Thoracic aorta (tissue), 2 donors: ENCODE results near the gene GOLPH3. TPM values are rescaled to one million over a fixed set of nuclear protein-coding genes. Genes with fewer than 3 reads are reported as not detected.
"Not testable (repeated sequence)": the region's sequence is repeated elsewhere in the genome, so short reads cannot be mapped to it uniquely, and the experiment has no call there.

Experiments used
- ATAC-seq: fragments of 150-250 bp; one replicate; pipeline ENCODE4 v1.8.0; 2017; ENCODE audit warnings: low read depth; ENCODE audit not compliant: insufficient number of reproducible peaks, low FRiP score
- DNase-seq: peaks from one replicate; pipeline ENCODE4 v3.0.0-alpha.2; 2020; ENCODE audit warnings: low spot score
- H3K27ac ChIP-seq, 2 donors: fragments of 200-600 bp; sonication (generic); 1 replicate in 1 of 2; 2 replicates in 1 of 2; pipeline ENCODE4 v1.5.1; 2016; ENCODE audit warnings: mild to moderate bottlenecking in 2 of 2, moderate library complexity in 2 of 2
- H3K27me3 ChIP-seq: fragments of 200-600 bp; sonication (generic); replicated peaks from 2 replicates; pipeline ENCODE4 v1.6.0; 2016; ENCODE audit warnings: mild to moderate bottlenecking; ENCODE audit not compliant: insufficient read depth
- H3K36me3 ChIP-seq: fragments of 200-600 bp; sonication (generic); one replicate; pipeline ENCODE4 v1.5.1; 2016
- H3K4me1 ChIP-seq, 2 donors: fragments of 200-600 bp; sonication (generic); 1 replicate in 1 of 2; 2 replicates in 1 of 2; pipeline versions ENCODE4 v1.5.1 to v1.6.0; 2016; ENCODE audit warnings: low read depth in 2 of 2, mild to moderate bottlenecking in 1 of 2; ENCODE audit not compliant: control insufficient read depth in 1 of 2
- H3K4me3 ChIP-seq: fragments of 200-600 bp; sonication (generic); 2 replicates; pipeline ENCODE4 v1.5.1; 2016; ENCODE audit warnings: mild to moderate bottlenecking
- H3K9me3 ChIP-seq: fragments of 200-600 bp; sonication (generic); 2 replicates; pipeline ENCODE4 v1.5.1; 2016
- total RNA-seq, 2 donors: library from RNA; depleted of rRNA; stranded (reverse); fragments of >200 nt; gene quantifications; one replicate each; pipeline versions ENCODE4 v1.1.0 to v1.2.3, GENCODE V29; 2016
- TF ChIP-seq, protein P1 (sequence below): fragments of 200-600 bp; sonication (generic); IDR thresholded peaks from one replicate; pipeline ENCODE4 v1.5.1; 2019; ENCODE audit warnings: antibody characterized with exemption

Gene GOLPH3
- total RNA-seq, 2 donors from 2014 or later, result 71.8 to 113 TPM

DNA sequence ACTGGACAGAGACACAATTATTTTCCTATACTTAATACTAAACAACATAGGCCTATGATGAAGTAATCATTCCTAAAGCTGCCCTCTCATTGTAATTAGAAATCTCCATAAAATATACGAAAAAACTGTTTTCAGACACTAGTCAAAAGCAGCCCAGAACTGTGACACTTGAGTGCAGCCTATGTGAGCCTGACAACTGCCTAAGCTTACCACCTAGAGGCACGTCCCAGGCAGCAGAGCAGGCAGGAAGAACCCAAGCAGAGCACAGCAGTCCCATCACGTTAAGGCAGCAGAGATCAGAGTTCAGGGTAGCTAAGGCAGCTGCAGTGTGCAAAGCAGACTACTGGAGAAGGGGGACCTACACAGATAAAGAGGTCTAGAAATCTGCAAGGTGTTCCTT lies 46.4 kb downstream of the GOLPH3 start:
- Histone ChIP-seq H3K36me3 (peaks cover 5% of the 10 kb centered on the region), H3K27me3 (no peaks in the 10 kb centered on the region), H3K9me3 (no peaks in the 10 kb centered on the region), H3K4me3 (no peak overlapping the region), H3K4me1 (peaks cover 19 to 45% of the 10 kb centered on the region in 2 donors), H3K27ac (no peak overlapping the region)
- no peak for ATAC-seq
- TF ChIP-seq, protein P1, sequence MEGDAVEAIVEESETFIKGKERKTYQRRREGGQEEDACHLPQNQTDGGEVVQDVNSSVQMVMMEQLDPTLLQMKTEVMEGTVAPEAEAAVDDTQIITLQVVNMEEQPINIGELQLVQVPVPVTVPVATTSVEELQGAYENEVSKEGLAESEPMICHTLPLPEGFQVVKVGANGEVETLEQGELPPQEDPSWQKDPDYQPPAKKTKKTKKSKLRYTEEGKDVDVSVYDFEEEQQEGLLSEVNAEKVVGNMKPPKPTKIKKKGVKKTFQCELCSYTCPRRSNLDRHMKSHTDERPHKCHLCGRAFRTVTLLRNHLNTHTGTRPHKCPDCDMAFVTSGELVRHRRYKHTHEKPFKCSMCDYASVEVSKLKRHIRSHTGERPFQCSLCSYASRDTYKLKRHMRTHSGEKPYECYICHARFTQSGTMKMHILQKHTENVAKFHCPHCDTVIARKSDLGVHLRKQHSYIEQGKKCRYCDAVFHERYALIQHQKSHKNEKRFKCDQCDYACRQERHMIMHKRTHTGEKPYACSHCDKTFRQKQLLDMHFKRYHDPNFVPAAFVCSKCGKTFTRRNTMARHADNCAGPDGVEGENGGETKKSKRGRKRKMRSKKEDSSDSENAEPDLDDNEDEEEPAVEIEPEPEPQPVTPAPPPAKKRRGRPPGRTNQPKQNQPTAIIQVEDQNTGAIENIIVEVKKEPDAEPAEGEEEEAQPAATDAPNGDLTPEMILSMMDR, result no peak
- no peak for DNase-seq

DNA sequence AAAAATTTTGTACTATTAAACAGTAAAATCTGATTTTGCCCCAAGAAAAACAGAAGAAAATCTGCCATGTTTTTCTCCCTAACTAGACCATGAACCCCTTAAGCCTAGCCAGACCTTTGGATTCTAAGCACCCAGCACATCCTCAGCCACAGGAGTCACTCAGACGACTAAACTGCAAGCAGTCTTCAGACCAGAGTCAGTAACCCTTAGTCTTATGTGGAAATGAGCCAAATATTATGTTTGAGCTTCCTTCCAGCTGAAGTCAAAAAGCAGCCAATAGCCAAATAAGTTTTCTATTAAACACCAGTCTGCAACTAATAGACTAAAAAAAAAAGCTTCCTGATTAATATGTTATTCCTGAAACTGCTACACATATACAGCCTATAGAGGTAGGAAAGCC lies 47.4 kb downstream of the GOLPH3 start:
- H3K4me1 ChIP-seq, result peaks cover 17 to 44% of the 10 kb centered on the region in 2 donors
- H3K4me3 ChIP-seq, result no peak overlapping the region
- no peak overlapping the region for H3K27ac ChIP-seq
- H3K27me3 ChIP-seq, result no peaks in the 10 kb centered on the region
- TF ChIP-seq, protein P1, result no peak
- H3K9me3 ChIP-seq, result no peaks in the 10 kb centered on the region
- peaks cover 5% of the 10 kb centered on the region for H3K36me3 ChIP-seq
- DNase-seq, result no peak
- ATAC-seq, result no peak

- TF ChIP-seq, protein P1, result no peak
- H3K4me1 ChIP-seq, result peaks cover under 1 to 22% of the 10 kb centered on the region in 2 donors
- no peaks in the 10 kb centered on the region for H3K27me3 ChIP-seq
- no peaks in the 10 kb centered on the region for H3K9me3 ChIP-seq
- H3K36me3 ChIP-seq, result peaks cover 5% of the 10 kb centered on the region
- DNase-seq (no peak), ATAC-seq (no peak)
- H3K4me3 ChIP-seq, result no peak overlapping the region
- no peak overlapping the region for H3K27ac ChIP-seq
Measured at GRCh38 chr5:32123889-32124676, 50.0 kb downstream of the GOLPH3 start.

DNA sequence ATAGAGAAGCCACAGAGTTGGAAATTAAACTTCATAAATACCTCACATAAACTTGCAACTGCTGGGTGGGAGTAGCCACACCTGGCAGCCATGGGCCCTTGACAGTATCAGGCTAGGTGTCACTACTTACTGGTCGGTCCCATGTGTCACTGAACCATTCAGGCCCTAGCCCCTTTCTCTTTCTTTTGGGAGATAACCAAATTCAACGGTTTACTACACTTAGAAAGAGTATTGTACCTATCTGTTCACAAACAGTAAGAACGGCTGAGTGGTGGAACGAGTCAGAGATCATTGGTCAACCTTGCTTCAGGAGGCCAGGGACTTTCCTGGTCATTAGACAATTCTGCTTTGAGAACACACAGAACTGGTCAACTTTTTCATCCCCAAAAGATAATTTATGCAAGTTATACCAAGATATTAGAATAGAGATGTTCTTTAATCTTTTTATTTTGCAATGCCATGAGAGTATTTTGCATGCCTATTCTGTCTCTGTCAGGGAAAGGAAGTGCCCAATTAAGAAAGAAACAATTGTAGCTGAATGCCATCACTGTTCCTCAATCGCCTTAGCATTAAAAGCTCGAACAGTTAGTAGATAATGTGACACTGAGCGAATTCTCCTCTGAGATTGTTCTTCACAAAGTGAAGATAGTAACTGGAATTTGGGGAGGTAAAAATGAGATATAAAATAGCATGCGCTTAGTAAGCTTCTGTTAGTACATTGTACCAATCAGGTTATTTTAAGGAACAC lies 50.9 kb downstream of the GOLPH3 start:
- Histone ChIP-seq H3K36me3 (peaks cover 5% of the 10 kb centered on the region), H3K4me3 (no peak overlapping the region), H3K9me3 (no peaks in the 10 kb centered on the region), H3K27me3 (no peaks in the 10 kb centered on the region), H3K4me1 (peaks cover 0 to 13% of the 10 kb centered on the region in 2 donors), H3K27ac (no peak overlapping the region)
- DNase-seq (no peak), ATAC-seq (no peak)
- TF ChIP-seq, protein P1, result no peak

GRCh38 chr5:32118922-32119321 lies 55.2 kb downstream of the GOLPH3 start:
- not testable (repeated sequence) for H3K36me3 ChIP-seq, H3K27ac ChIP-seq, H3K4me3 ChIP-seq, H3K27me3 ChIP-seq, DNase-seq, ATAC-seq, H3K4me1 ChIP-seq, H3K9me3 ChIP-seq
